NCI-H2029 treated with DMSO at 0.1 percent for 48 hours (cell line): Measurements from ENCODE around the gene RGS7.

Experiments used
- DNase-seq: peaks from one replicate; lab custom pipeline; 2025; lab: John Stamatoyannopoulos, UW

The RGS7 gene

DNA sequence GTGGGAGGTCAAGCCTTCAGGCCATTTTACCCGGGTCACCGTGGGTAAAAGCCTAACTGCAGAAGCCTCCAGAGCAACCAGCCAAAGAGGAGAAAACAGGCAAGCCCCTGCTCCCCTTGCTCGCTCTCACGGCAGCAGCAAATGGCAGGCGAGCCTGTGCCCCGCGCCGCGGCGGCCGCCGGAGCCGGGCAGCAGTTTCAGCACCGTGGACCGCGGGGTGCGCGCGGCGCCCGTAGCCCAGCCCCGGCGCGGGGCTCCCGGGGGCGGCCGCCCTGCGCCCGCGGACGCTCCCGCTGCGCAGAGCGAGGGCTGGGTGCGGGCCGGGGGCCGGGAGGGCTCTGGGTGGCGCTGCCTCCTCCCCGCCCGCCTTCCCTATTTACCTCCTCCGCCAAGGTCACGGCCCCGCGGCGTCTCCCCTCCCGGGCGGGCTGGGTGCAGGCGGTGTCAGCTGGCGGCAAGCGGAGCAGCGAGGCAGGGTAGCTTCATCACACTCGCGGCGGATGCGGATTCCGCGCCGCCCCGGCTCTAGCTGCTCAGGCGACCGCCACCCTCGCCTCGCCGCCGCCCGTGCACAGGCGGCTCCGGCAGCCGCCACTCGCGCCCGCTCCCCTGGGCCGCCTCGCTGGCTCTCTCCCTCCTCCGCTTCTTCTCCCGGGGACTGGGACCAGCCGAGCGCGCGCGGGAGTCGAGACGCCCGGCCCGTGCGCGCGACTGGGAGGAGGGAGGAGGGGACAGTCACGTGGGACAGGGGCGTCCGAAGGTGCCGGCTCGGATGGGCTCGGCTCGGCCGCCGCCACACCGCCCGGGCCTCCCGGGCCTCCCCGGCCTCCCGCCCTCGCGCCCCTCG, at the start of gene RGS7:
TSS of gene RGS7 (minus strand) at position 687 of the 847 bp plus-strand sequence.
- peak; percentile 10 for DNase-seq

- no peak for DNase-seq
Observed at GRCh38 chr1:241406421-241406820, 49.4 kb upstream of the RGS7 start.

DNA sequence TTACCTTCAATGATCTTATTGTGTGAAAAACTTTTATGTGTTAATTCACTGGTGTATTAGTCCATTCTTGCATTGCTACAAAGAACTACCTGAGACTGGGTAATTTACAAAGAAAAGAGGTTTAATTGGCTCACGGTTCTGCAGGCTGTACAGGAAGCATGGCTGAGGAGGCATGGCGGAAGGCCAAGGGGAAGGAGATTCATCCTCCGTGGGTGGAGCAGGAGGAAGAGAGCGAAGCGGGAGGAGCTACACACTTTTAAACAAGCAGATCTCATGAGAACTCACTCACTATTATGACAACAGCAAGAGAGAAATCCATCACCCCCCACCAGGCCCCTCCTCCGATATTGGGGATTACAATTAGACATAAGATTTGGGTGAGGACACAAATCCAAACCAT, 44.2 kb upstream of the RGS7 start:
- DNase-seq: no peak

- no peak for DNase-seq
Observed at GRCh38 chr1:241396747-241397681, 40.0 kb upstream of the RGS7 start.

GRCh38 chr1:241391926-241392710, 35.1 kb upstream of the RGS7 start:
- DNase-seq: peak; percentile 63

DNA sequence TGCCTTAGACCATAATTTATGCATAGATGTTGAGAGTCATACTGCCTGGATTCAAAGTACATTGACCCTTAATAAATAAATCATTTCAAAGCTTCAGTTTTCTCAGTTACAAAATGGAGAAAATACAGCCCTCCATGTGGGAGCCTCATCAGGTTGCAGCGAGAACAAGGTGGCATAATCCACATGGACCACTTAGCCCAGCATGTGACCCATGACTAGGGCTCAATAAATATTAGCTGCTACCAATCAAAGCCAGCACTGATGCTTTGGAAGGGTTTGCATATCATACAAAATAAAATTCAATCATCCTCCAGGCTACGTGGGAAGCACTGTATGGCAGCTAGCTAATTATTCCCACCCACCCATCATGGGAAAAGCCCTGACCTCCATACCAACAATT, 33.5 kb upstream of the RGS7 start:
- no peak for DNase-seq

DNA sequence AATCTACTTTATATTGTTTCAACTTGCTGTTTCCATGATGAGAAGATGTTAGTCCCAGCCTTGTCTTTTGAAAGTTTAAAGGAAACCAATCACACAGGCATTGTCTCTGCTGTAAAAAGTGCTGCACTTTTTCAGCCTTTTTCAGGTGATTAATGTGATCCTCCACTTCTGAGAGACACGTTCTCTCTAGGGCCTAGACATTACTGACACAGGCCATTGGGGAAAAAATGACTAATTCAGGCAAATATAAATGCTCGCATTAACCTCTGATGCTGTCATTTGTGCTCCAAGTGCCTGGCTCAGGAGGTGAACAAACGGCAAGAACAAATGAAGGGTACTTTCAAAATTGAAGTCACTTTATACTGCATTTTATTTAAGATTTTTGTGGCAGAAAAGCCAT, 32.4 kb upstream of the RGS7 start:
- DNase-seq: no peak

DNA sequence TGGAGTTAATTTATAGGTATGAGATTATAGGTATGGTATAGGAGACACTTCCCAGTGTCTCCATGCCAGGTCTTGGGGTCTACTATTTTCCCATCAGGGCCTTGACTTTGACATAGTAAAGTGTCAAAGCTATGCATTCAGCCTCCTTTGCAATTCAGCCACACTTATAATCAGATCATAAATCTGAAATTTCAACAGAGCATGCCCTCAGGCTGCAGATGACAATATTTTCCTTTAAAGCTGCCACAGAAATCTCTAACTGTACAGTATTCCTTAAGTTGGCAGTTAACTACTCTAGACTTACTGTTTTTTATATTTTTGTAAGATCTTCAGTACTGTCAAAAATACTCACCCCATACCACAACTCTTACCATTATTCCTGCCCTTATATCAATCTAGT, 30.2 kb upstream of the RGS7 start:
- DNase-seq: no peak

DNA sequence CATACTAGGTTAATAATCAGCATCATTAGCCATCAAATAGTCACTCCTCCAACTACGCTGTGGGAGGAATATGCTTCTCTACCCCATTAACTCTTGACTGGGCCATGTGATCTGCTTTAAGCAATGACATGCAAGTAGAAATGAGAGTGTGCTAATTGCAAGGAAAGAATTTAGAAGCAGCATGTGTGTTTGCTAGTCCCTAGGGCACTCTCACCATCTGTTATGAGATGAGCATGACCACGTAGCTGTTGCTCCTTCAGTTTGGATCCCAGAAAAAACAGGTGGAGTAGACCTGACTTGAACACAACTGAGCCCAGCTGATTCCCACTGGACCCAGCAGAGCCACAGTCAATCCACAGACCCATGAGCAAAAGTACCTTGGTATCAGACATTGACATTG, 19.7 kb upstream of the RGS7 start:
- no peak for DNase-seq

GRCh38 chr1:241375886-241376285, 18.9 kb upstream of the RGS7 start:
- no peak for DNase-seq

- DNase-seq: no peak
Observed at GRCh38 chr1:241366196-241366595, 9.2 kb upstream of the RGS7 start.

DNA sequence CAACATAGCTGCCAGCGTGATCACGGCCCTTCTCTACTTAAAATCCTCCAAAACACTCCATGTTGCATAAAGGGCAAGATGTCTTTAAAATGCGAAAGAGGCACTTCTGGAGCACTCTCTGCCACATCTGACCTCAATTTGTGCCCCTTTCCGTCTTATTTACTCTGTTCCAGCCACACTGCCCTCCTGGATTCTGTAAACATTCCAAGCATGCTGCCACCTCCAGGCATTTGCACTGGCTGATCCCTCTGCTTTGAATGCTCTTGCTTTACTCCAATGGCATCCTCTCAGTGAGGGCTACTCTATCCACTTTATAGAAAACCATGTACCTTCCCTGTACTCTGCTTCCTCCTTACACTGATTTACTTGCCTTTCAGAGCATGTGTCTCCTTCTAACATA, 5.3 kb upstream of the RGS7 start:
- DNase-seq: no peak

DNA sequence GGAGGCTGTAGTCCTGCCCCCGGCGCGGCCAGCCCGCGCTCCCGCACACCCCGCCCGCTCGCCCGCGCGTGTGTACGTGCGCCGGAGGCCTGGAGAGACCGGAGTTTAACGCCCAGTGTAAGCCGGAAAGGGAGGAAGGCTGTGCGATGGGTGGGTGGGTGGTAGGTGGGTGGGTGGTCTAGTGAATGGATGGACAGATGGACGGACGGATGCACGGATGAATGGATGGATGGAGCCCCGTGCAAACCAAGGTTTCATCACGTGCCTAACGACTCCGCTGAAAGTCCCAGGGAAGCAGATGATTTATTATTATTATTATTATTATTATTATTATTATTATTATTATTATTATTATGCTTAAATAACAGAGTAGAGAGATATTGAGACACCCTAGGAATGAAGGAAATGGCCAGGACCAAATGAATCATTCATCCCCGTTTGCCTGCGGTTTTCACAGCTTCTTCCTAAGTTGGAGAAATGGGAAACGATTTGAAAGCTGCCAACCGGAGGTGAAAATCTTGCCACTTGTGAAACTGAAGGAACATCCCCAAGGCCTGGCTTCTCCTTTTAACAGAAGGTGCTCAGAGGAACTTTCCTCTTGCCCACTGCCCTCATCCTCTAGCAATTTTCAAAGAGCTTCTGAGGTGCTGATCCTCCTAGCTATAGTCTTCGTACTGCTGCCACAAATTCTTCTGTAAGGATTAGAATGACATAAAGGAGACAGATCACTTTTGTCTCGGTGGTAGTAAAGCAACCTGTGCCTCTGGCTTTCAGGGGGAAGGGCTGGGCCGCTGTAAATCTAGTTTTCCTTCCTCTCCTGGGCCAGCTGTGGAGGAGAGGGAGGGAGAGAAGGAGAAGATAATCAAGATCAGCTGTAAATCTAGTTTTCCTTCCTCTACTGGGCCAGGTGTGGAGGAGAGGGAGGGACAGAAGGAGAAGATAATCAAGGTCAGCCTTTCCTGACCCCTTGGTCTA, 648 bp upstream of the RGS7 start:
- DNase-seq: no peak

DNA sequence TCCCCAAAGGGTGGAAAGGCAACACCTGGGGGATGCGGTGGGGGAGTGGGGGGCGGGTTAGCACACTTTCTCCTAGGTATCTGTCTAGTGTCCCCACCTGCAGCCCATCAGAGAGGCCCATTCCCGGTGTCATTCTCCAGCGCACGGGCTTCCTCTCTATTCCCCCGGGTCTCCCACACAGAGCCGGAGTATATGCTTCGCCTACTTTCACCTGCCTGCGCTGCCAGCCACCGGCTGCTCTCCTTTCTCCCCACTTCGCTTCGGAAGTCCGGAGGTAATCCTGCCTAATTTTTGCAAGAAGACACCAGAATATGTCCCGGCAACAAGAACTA, 852 bp downstream of the RGS7 start:
- no peak for DNase-seq

DNA sequence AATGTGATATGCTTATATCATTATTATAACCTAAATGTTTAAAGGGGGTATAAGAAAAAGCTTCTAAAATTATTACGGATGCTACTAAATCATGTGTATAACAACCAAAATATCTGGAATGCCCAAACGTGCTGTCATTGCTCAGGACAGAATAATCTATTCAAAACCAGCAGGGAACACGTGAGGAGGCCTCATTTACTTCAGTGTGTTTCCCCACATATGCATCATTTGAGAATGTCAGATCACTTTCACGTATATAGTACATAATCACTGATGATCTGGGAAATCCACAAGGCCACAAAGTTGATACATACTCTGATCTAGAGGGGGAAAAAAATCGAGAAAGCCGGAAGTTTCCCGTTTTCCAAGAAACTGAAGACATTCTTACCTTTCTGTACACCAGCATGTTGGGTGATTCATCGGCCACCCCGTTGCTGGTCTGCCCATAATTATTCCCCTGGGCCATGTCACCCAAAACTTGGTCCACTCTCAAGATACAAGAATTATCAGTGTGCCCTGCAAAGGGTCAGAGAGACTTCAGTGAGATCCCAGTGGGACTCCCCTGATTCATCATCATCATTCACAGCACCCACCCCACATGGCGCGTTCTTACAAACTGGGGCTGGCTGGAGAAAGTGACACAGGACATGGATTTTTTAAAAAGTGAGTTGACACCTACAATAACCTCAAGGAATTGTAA, 1.5 kb downstream of the RGS7 start:
- DNase-seq: no peak

- DNase-seq: peak; percentile 42
Observed at GRCh38 chr1:241352401-241352800, 4.6 kb downstream of the RGS7 start.

- DNase-seq: no peak
Observed at GRCh38 chr1:241351841-241352240, 5.2 kb downstream of the RGS7 start.

GRCh38 chr1:241343956-241344355, 13.0 kb downstream of the RGS7 start:
- no peak for DNase-seq

DNA sequence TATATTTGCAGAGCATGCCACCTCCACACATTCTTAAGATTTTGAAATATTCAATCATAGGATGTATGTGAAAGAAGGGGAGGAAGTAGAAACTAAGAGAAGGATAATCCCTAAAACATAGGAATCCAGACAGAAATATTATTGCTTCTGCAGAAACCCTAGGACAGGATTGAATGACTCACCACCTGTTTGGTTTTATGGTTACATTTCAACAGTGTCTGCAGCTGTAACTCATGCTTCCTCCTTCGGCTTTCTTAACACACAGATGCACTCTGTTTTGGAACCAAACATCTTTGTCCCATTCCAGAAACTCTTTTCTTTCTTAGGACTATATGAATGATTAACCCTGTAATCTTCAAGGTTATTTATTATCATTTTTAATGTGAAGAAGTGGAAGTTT, 20.7 kb downstream of the RGS7 start:
- no peak for DNase-seq

DNA sequence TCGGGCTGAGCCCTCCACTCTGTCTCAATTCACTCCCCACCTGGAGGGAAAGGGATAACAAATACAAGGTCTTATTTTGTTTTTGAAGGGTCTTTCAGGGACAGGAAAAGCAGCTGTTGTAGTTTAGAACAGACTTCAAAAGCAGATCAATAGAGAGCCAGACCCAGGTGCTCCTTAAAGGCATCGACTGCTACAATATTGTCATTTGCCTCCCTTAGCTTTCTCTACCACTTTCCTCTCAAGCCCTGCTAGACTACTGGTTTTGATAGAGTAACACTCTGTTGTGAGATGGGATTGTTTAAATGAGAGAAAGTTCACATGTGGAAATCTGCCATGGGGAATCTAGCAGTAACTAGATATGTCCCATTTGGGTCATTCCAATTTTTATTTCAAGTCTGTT, 24.0 kb downstream of the RGS7 start:
- no peak for DNase-seq

- no peak for DNase-seq
Observed at GRCh38 chr1:241332037-241332409, 25.0 kb downstream of the RGS7 start.
